ENCODE measurements around the gene ITGB2.

DNA sequence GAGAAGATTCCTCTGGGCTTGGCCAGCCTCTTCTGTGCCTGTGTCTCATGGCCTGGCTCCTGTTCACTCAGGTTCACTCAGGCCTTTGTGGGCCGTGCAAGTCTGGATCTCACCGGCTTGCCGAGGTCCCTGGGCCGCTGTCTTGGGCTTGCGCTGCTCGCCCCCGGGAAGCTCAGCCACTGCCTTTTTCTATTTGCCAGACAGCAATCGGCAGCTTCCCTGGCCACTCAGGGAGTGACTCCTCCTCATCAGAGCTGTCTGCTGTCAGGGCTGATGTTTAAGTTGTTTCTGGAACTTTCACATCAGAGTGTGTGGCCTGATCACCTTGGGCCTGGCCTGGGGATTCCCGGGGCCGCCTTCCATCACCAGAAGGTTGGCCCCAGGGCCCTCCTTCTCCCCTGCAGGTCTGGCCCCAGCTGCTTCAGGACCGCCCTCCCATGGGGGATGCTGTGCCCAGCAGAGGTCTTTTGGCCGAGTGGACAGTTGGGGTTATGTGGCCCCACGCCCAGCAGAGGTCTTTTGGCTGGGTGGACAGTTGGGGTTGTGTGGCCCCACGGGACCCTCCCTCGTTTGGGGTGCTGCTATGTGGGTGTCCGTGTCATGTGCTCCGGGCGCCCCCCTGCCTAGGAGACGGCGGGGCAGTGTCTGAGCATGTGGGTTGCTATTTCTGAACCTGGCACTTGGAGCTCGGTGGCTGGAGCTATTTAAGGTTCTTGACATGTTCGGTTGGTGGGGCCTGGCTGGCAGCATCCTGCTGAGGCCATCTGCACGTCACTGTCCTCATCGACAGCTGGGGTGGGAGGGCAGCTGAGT, 31.6 kb upstream of the ITGB2 start:
- TF ChIP-seq EZH2 (IDR thresholded peaks at IDR 0.05; ENCODE audit: low read length, unreplicated experiment): no peak
- TF ChIP-seq, protein P1, sequence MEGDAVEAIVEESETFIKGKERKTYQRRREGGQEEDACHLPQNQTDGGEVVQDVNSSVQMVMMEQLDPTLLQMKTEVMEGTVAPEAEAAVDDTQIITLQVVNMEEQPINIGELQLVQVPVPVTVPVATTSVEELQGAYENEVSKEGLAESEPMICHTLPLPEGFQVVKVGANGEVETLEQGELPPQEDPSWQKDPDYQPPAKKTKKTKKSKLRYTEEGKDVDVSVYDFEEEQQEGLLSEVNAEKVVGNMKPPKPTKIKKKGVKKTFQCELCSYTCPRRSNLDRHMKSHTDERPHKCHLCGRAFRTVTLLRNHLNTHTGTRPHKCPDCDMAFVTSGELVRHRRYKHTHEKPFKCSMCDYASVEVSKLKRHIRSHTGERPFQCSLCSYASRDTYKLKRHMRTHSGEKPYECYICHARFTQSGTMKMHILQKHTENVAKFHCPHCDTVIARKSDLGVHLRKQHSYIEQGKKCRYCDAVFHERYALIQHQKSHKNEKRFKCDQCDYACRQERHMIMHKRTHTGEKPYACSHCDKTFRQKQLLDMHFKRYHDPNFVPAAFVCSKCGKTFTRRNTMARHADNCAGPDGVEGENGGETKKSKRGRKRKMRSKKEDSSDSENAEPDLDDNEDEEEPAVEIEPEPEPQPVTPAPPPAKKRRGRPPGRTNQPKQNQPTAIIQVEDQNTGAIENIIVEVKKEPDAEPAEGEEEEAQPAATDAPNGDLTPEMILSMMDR (conservative IDR thresholded peaks at IDR 0.05; ENCODE audit: low read depth, low read length): no peak
- no peak for TF ChIP-seq EZH2phosphoT487 (IDR thresholded peaks at IDR 0.05; ENCODE audit: borderline replicate concordance, low read length)
